HG02870 (cell line): ENCODE data around the gene PDLIM7.
"Not testable (repeated sequence)": the region's sequence is repeated elsewhere in the genome, so short reads cannot be mapped to it uniquely, and the experiment has no call there.

Source experiments
- ATAC-seq: cut with Tn5 transposase; IDR thresholded peaks from one replicate; pipeline ENCODE4 v1.9.1; 2021; ENCODE audit warnings: mild to moderate bottlenecking, moderate library complexity; ENCODE audit not compliant: unreplicated experiment

The PDLIM7 gene, protein sequence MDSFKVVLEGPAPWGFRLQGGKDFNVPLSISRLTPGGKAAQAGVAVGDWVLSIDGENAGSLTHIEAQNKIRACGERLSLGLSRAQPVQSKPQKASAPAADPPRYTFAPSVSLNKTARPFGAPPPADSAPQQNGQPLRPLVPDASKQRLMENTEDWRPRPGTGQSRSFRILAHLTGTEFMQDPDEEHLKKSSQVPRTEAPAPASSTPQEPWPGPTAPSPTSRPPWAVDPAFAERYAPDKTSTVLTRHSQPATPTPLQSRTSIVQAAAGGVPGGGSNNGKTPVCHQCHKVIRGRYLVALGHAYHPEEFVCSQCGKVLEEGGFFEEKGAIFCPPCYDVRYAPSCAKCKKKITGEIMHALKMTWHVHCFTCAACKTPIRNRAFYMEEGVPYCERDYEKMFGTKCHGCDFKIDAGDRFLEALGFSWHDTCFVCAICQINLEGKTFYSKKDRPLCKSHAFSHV

DNA sequence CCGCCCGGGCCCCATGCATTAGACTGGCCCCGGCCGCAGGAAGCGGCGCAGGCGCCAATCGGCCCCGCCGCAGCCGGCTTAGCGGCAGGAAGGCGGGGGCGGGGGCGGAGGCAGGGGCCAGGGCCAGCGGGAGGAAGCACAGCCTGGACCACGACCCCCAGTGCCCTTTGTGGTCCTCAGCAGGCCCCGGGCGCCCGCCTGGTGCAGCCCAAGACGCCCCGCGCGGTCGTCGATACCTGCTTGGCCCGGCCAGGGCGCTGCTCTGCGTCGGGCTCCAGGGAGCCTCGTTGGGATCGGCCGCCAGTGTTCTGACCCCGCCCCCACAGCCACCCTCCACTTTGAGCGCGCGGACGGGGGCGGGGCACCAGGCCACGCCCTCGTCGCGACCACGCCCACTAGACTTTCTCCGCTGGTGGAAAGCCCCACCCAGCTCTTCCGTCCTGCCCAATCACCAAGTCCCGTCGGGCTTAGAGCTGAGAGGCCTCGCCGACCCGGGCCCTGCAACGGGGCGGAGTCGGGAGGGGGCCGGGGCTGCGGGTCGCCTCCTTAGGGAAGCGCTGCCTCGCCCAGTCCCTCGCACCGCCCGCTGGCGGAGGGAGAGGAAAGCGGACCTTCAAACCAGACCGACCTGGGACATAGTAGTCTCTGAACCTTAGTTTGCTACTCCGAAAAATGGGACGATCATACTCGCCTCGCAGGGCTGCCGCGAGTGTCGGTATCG, at the start of gene PDLIM7:
Gene PDLIM7 (minus strand): TSS at position 313 of the 721 bp plus-strand sequence. CDS start 1,092 bp downstream, outside the sequence.
- peak; percentile 72 for ATAC-seq

DNA sequence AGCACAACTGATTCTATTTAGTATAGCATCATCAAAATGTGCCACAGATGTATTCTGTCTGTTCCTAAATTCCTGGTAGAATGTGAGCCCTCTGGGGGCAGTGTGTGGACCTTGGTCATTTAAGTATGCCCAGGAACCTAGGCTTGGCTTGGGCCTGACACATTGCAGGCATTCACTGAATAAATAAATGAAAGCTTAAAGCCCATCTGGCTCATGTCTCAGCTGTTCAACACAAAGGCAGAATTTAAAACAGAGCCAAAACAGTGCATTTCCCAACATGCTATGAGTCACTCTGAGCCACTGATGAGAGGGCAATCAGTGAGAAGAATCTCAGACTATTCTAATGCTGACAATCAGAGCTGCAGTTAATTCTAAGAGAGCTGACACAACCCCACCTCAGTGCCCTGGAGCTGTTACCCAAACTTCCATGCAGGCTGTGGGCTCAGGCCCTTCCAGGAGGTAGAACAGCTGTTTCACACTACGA, 48.9 kb upstream of the PDLIM7 start:
- no peak for ATAC-seq

DNA sequence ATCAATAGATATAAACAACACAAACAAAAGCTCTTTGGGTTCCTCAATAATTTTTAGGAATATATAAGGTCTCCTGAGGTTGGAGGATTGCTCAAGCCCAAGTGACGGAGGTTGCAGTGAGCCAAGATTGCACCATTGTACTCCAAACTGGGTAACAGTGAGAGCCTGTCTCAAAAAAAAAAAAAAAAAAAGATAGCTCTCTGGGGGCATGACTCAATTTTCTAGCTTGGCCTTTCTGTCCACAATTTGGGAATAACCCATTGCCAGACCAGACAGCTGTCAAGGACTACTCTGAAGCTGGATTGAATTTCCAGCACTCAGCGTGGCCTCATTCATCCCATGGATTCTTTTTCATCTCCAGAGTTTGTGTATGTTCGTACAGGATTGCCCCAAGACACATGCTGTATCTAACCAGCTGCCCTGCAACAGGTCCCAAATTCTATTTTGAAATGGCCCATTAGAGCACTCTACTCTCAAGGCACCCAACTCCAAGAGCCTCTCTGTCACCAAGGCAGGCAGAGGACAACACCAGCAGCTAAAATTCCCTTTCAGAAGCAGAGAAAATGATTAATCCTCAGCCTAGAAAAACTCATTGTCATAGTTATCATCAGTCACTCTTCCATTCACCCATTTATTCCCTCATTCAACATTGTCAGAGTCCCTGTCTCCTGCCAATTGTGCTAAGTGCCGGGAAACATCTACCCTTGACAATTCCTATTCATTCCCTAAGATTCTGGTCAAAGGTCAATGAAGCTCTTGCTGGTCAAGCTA, 48.3 kb upstream of the PDLIM7 start:
- ATAC-seq: no peak

DNA sequence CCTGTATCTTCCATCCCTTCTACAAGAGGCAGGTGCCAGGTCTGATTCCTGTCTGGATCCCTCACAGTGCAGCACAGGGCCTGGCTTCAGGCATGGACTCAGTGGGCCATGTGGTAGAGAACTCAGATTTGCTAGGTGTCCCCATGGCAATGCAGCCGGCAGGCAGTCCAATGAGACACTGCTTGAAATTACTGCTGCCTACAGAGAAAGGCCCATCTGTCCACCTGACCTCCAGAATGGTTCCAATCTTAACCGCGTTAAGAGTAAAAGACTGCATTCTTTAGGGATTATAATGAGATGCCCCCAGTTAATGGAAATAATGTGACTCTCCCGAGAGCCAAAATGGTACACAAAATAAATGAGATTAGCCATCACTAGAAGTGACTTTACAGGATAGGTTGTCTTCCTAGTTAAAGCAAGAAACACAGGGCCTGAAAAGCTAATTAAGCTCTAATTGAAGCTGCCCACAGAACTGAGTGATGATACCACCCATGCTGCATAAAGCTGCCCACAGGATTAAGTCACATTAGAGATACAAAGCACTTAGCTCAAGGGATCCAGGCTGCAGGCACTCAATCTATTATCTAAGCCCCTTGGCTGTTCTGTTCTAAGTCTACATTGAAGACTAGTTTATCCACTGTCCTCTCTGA, 45.5 kb upstream of the PDLIM7 start:
- no peak for ATAC-seq

DNA sequence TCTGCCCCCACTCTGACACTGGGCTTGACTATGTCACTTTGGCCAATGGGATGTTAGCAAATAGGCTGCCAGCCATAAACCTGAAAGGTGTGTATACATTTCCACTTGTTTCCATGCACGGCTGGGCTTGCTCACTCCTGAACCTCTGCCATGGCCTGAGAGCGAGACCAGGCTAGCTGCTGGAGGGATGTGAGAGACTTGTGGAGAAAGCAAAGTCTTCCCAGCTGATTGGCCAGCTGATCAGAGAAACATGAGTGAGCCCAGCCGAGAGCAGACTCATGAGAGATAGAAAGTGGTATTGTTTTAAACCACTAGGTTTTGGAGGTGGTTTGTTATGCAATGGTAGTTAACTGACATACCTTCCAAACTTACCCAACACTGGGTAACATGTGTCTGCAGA, 43.0 kb upstream of the PDLIM7 start:
- ATAC-seq: no peak

DNA sequence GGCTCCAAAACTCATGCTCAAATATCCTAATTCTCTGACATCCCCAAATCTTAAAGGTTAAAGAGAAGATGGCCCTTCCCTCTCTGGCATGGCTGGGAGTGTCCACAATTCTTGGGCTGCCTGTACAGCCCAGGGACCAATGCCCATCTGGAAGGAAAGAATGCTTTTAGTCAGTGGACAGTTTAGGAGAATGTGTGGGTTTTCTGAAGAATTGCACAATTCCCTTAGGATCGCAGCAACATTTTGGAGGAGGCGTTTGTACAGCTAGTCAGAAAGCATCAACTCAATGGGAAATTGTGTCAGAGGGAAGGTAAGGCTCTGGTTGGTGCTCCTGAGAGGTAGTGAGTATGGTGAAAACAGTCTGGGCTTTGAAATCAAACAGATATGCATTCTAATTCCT, 42.0 kb upstream of the PDLIM7 start:
- ATAC-seq: no peak

DNA sequence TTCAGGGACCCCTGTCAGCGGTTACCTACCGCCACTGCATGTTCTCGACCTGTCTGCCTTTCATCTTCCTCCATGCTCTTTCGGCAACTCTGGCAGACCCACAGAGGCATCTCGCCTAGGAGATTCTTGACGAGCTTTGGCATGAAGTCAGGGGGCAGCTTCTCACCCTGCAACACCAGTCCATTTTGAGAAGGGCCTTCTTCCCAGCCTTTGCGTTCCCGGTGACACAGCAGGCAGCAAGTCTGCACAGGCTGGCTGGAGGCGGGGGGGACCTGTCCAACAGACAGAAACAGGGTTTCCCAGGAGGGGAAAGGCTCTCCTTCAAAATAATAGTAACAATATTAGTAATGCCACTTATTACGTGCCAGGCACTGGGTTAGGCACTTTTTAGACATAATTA, 41.5 kb upstream of the PDLIM7 start:
- ATAC-seq: no peak

DNA sequence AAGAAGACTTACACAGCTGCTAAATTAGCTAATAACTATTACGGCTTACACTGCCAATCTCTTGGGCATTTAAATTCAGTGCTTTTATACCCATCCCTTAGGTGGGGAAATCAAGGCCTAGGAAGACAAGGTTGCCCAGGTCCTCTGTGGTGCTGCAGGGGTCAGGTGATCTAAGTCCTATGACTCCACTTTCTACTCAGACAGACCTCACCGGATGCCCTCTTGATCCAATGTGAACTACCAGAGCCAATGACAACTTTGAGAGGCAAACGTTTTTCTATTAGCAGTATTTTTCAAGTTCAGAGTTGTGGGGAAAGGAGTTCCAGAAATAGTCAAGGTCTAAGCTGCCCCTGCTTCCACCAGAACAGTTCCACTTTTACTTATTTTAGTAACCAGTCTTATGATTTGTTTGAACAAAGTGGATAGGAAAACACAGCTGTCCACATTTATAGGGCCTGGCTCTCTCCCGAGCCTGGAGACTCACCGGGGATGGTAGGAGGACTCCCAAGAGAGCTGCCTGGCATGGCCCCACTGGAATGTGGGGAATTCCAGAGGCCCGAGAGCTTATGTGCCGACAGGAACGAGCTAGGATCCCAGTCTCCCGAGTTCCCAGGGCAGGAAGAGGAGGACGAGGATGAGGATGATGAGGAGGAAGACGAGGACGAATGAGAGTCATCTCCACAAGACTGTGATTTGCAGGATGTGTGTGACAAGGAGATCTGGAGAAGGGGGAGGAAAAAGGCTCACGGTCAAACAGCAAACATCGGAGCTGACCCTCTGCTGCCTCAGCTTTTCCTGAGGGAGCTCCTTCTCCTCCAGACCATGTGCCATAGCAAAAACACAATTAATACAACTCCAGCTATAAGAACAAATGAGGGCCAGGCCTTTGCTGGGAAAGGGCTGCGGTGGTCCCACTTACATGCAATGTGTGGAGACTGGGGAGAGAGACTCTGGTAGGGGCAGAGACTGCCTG, 40.3 kb upstream of the PDLIM7 start:
- ATAC-seq: no peak

DNA sequence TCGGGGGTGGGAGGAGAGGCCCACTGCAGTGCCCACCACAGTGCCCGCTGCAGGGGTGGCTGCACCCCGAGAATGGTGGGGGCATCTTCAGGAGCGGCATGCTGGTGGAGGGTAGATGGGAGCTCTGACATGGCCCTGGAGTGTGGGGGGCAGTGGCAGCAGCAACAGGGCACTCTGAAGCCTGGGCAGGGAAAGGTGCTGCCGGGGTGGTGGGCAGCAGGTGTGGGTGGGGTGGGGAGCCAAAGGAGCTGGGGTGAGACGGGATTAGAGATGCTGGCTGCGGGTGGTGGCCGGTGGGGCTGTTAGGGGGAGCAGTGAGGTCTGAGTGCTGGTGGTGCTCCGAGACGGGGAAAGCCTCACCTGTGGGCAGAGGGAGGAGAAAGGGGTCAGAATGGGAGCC, 39.0 kb upstream of the PDLIM7 start:
- ATAC-seq: no peak

DNA sequence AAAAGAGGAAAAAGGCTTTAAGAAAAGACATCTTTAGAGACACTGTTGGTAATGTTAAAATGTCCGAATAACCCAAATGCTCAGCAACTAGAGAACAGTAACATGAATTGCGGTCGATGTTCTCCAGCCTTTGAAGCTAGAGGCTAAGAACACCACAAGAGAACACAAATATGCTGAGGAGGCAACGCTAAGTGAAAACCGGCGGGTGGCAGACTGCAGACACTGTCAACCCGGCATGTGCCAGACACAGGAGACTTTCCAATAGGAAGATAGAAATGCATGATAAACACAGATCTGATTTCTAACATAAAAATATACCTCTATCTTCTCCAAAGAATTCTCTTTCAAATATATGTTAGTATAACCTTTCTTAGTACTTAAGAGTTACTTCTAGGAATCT, 37.7 kb upstream of the PDLIM7 start:
- ATAC-seq: no peak

DNA sequence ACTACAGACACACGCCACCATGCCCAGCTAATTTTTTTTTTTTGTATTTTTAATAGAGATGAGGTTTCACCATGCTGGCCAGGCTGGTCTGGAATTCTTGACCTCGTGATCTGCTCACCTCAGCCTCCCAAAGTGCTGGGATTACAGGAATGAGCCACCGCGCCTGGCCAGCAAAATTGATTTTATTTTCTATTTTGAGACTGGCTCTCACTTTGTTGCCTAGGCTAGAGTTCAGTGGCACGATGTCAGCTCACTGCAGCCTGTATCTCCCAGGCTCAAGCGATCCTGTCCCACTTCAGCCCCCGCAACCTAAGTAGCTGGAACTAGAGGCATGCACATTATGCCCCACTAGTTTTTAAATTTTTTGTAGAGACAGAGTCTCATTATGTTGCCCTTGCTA, 37.0 kb upstream of the PDLIM7 start:
- not testable (repeated sequence) for ATAC-seq

DNA sequence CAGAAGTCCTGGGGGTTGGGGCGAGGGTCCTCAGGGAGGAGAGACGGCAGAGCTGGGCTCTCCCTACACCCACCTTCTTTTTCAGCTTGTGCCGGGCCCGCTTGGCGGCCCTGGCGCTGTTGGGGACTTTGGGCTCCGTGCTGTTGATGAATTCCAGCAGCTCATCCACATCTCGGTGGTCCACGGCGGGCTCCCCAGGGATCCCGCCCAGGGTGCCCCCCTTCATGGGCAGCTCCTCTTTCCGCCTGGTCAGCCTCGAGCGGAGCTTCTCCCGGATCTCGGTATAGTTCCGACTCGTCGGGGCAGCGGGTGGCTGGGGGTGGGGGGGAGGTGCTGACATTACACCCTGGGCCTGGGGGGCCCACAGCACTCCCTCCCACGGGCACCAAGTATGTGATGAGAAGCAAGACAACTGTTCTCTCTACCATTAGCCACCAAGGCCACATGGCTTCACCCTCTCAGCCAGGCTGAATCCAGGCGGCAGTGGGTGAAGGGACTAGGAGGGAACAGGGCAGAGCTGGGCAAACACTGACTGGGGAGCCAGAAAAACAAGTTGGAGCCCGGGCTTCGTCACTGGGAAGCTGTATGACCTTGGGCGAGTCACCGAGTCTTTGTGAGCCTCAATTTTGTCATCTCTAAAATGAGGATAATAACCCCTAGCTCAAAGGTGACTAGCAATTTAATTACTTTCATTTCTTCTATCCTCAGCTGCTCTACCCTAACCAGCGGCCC, 34.0 kb upstream of the PDLIM7 start:
- ATAC-seq: no peak

DNA sequence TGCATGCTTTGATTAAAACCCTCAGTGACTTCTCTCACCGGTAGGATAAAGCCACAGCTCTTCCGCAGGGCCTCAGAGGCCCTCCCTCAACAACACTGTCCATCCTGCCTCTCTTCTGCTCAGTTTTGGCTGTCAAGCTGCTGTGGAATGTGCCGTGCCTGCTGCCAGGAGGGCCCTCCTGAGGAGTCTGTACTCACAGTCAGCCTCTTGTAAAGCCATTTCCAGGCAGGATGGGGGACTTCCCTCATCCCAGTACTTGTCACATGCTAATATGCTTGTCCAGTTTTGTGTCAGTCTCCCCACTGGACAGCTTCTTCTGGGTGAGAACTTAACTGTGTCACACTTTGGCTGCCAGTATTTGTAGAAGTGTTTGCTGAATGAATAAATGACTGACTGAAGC, 33.2 kb upstream of the PDLIM7 start:
- no peak for ATAC-seq

DNA sequence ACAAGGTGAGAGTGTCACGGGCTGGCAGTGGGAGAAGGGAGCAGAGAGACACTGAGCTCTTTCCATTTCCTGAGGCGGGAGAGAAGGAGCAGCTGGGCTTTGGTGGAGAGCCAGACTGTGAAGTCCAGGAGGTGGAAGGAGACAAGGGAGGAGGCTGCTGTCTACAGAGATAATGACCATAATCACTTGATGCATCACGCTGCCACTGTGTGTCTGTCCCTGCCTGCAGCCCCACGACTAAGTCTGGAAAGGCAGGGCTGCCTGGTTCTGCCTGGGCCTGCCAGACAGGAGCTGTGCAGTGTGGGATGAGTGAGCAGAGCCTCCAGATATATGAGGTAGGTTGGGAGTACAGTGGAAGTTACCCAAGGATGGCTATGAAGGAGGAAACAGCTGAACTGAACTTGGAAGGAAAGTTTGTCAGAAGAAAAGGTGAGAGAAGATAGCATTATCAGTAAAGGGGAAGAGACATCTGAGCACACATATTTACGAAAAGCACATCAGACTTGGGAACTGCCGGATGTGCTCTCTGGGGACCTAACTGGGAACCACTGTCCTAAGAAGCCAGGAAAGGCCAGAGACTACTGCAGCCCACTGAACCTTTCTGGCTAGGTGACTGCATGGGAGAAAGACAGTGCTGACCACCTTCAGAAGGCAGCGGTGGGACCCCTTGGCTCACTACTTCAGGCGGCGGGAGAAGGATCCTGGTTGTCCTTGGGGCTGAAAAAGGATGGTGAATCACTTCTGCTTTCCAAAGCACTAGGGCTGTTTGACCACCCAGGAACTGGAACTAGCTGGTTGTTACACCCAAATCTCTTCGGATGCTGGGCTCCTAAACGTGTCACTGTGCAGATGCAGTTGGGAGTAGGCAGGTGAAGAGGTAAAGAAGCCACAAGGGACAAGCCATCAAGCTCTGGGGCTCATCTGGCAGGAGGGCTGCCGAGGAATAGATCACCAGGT, 32.1 kb upstream of the PDLIM7 start:
- ATAC-seq: no peak

DNA sequence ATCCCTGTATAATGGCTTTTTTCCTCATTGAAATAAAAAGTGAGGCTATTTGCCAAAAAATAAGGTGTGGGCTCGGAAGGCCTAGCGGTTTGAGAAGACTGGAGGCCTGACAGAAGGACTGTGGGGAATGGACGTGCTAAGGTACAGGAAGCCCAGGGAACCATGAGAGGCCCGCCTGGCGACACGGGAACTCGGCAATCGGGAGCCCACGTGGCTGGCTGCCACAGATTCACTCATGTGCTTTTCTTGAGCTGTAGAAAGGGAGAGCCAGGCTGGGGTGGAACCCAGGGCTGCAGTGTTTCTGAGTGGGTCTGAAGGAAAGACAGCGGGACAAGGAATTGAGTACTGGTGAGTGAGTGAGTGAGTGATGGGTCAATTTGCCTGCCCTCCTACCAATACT, 31.2 kb upstream of the PDLIM7 start:
- ATAC-seq: no peak

DNA sequence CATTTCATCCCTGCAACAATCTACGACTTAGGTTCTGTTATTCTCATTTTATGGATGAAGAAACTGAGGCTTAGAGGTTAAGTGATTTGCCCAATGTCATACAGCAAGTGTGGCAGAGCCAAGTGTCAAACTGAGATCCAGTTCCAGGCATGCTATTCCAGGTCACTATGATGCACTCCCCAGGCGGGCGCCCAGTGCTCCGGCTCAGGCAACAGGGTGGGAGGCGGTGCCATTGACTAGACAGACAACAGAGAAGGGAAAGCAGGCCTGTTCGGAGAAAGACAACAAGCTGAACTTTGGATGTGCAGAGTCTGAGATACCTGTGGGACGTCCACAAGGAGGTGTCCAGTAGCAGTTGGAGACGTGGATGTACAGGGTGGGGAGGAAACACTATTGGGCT, 30.2 kb upstream of the PDLIM7 start:
- ATAC-seq: no peak

DNA sequence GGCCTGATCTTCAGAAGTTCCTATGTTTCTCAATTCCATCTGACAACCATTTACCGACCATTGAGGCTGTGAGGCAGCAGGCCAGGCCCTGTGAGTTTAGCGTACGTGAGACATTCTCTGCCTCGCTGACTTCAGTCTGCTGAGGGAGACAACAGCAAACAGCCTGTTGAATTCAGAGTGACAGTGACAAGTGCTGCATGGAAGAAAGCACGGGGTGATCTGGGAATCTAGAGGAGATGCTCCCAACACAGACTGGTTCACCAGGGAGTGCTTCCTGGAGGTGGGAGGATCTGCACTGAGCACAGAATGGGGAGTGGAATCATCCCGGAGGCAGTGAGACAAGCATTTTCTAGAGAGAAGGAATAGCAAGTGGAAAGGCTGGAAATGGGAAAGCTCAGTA, 29.4 kb upstream of the PDLIM7 start:
- ATAC-seq: no peak

DNA sequence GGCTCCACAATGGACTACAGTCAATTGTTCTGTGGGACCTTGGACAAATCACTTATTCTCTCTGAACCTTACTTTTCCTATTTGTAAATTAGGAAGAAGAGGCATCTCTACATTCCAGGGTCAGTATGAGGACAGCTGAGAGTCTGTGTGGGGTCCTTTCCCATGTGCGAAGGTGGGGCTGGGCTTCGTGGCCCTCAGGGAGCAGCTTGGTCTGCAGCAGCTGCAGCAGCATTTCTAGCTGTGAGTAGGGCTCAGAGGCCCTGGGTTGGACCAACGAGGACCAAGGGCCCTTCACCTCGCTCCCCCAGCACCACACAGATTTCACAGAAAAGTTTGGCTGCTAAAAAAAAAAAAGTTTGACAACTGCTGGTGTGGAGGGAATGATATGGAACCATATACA, 28.8 kb upstream of the PDLIM7 start:
- no peak for ATAC-seq
